Natural killer cell (primary cell): ENCODE data around the gene GRIK5. TPM values are rescaled to one million over a fixed set of nuclear protein-coding genes. Genes with fewer than 3 reads are reported as not detected.

Experiments
- ATAC-seq, 3 donors: fragments of 150-1000 bp in 2 of 3; fragments of 200-7000 bp in 1 of 3; cut with Tn5 transposase; 1 replicate in 1 of 3; 2 replicates in 2 of 3; pipeline ENCODE4 v1.10.0; 2021; ENCODE audit warnings: mild to moderate bottlenecking in 2 of 3, moderate library complexity in 2 of 3
- DNase-seq, 2 donors: peaks; one replicate each; pipeline versions ENCODE4 v3.0.0 to v3.0.0-alpha.2; 2013 to 2021; ENCODE audit warnings: mixed read lengths in 1 of 2
- H3K27ac ChIP-seq: one replicate; pipeline ENCODE4 v1.5.1; 2013; ENCODE audit warnings: mild to moderate bottlenecking, low read length
- H3K27me3 ChIP-seq: one replicate; pipeline ENCODE4 v1.6.1; 2013; ENCODE audit warnings: low read length; ENCODE audit not compliant: control insufficient read depth, insufficient read depth
- H3K36me3 ChIP-seq: one replicate; pipeline ENCODE4 v1.6.1; 2013; ENCODE audit warnings: low read length; ENCODE audit not compliant: control insufficient read depth, insufficient read depth
- H3K4me1 ChIP-seq: one replicate; pipeline ENCODE4 v1.6.1; 2013; ENCODE audit warnings: low read length; ENCODE audit not compliant: control insufficient read depth, insufficient read depth
- H3K4me3 ChIP-seq: one replicate; pipeline ENCODE4 v1.5.1; 2013; ENCODE audit warnings: low read length
- H3K9me3 ChIP-seq: one replicate; pipeline ENCODE4 v1.6.1; 2013; ENCODE audit warnings: low read length; ENCODE audit not compliant: control insufficient read depth, insufficient read depth
- H3K27ac Mint-ChIP-seq, 2 donors: one replicate each; pipeline ENCODE4 v1.8.0; 2022; ENCODE audit warnings: mild to moderate bottlenecking in 2 of 2, mixed read lengths in 2 of 2, moderate library complexity in 1 of 2
- H3K27me3 Mint-ChIP-seq, 2 donors: one replicate each; pipeline ENCODE4 v1.8.0; 2022; ENCODE audit warnings: low read depth in 2 of 2, mixed read lengths in 2 of 2
- H3K36me3 Mint-ChIP-seq: one replicate; pipeline ENCODE4 v1.8.0; 2022; ENCODE audit warnings: mixed read lengths
- H3K4me1 Mint-ChIP-seq, 2 donors: one replicate each; pipeline ENCODE4 v1.8.0; 2022; ENCODE audit warnings: mixed read lengths in 2 of 2
- H3K4me3 Mint-ChIP-seq: one replicate; pipeline ENCODE4 v1.8.0; 2022; ENCODE audit warnings: mild to moderate bottlenecking, moderate library complexity, mixed read lengths
- H3K9me3 Mint-ChIP-seq, 2 donors: one replicate each; pipeline ENCODE4 v1.8.0; 2022; ENCODE audit warnings: mixed read lengths in 2 of 2
- WGBS: methylation state at CpG from one replicate; pipeline ENCODE4 v1.1.7; 2013; ENCODE audit warnings: missing lambda C conversion rate; ENCODE audit not compliant: insufficient coverage; 5-methylcytosine and 5-hydroxymethylcytosine counted together
- intact Hi-C: fragments of 100-400 bp; cut with micrococcal nuclease; formaldehyde crosslinking; loops from one replicate; pipeline ENCODE4 v1.14.2; 2022
- total RNA-seq, 4 donors: library from RNA; stranded (reverse); fragments of 120-200 nt in 1 of 4; gene quantifications; one replicate each; pipeline versions ENCODE4 v1.2.3 to v1.2.4, GENCODE V29; 2013 to 2022
- TF ChIP-seq, protein P1 (sequence below): fragments of 200-600 bp; IDR thresholded peaks from one replicate; pipeline ENCODE4 v1.8.0; 2022; ENCODE audit warnings: antibody characterized with exemption

Gene GRIK5
- total RNA-seq, 3 donors from 2014 or later (not counting 1 experiment from before 2014, with no cell fraction given) = 0.31 to 2.1 TPM; not detected in 1

DNA sequence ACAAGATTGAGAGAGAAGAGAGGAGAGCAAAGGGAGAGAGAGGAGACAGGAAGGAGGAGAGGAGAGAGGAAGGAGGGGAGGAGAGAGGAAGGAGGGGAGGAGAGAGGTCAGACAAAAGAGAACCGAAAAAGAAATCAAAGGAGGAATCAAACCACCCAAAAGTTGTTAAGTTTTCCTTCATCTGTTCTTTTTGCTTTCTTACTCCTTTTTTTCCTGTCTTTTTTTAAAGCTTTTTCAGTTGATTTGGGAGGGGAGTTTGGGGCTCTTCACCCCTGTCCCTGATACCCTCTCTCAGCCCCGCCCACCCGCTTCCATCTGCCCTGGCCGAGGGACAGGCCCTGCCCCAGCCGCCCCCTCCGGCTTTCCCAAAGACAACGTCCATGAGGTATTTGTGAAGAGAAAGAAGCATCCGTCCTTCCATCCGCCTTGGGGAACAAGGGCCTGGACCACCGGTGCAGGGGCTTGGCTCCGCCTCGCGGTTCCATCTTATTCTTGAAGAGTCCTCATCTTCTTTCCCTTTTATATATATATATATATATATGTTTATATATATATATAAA is 19.3 kb upstream of the GRIK5 start:
- H3K27ac Mint-ChIP-seq = no peak overlapping the region
- 95% methylated on average over 3 of the region's 13 CpGs for WGBS
- Histone ChIP-seq H3K27me3 (no peaks in the 10 kb centered on the region), H3K9me3 (no peaks in the 10 kb centered on the region), H3K4me1 (peaks cover 21% of the 10 kb centered on the region), H3K36me3 (peaks cover 11% of the 10 kb centered on the region), H3K27ac (no peak overlapping the region), H3K4me3 (no peak overlapping the region)
- peaks cover 16 to 38% of the 10 kb centered on the region in 2 donors for H3K4me1 Mint-ChIP-seq
- ATAC-seq (no peak), DNase-seq (no peak)
- no peaks in the 10 kb centered on the region for H3K9me3 Mint-ChIP-seq
- peaks cover 0 to 2% of the 10 kb centered on the region in 2 donors for H3K27me3 Mint-ChIP-seq
- no peak overlapping the region for H3K4me3 Mint-ChIP-seq
- TF ChIP-seq, protein P1, sequence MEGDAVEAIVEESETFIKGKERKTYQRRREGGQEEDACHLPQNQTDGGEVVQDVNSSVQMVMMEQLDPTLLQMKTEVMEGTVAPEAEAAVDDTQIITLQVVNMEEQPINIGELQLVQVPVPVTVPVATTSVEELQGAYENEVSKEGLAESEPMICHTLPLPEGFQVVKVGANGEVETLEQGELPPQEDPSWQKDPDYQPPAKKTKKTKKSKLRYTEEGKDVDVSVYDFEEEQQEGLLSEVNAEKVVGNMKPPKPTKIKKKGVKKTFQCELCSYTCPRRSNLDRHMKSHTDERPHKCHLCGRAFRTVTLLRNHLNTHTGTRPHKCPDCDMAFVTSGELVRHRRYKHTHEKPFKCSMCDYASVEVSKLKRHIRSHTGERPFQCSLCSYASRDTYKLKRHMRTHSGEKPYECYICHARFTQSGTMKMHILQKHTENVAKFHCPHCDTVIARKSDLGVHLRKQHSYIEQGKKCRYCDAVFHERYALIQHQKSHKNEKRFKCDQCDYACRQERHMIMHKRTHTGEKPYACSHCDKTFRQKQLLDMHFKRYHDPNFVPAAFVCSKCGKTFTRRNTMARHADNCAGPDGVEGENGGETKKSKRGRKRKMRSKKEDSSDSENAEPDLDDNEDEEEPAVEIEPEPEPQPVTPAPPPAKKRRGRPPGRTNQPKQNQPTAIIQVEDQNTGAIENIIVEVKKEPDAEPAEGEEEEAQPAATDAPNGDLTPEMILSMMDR = no peak
- intact Hi-C loops = no loop called here
- peaks cover under 1% of the 10 kb centered on the region for H3K36me3 Mint-ChIP-seq

GRCh38 chr19:42088471-42089190 is 18.6 kb upstream of the GRIK5 start:
- peaks cover 16 to 37% of the 10 kb centered on the region in 2 donors for H3K4me1 Mint-ChIP-seq
- H3K36me3 ChIP-seq = peaks cover 5% of the 10 kb centered on the region
- no peak overlapping the region for H3K4me3 ChIP-seq
- H3K4me1 ChIP-seq = peaks cover 21% of the 10 kb centered on the region
- no peaks in the 10 kb centered on the region for H3K36me3 Mint-ChIP-seq
- ATAC-seq = no peak
- WGBS = 92% methylated on average over 18 of the region's 18 CpGs
- H3K27ac ChIP-seq = no peak overlapping the region
- H3K9me3 ChIP-seq = no peaks in the 10 kb centered on the region
- H3K4me3 Mint-ChIP-seq = no peak overlapping the region
- DNase-seq = no peak
- TF ChIP-seq, protein P1 = no peak
- H3K27me3 ChIP-seq = no peaks in the 10 kb centered on the region
- no peak overlapping the region for H3K27ac Mint-ChIP-seq
- peaks cover 0 to 2% of the 10 kb centered on the region in 2 donors for H3K27me3 Mint-ChIP-seq
- H3K9me3 Mint-ChIP-seq = no peaks in the 10 kb centered on the region
- intact Hi-C loops = no loop called here

DNA sequence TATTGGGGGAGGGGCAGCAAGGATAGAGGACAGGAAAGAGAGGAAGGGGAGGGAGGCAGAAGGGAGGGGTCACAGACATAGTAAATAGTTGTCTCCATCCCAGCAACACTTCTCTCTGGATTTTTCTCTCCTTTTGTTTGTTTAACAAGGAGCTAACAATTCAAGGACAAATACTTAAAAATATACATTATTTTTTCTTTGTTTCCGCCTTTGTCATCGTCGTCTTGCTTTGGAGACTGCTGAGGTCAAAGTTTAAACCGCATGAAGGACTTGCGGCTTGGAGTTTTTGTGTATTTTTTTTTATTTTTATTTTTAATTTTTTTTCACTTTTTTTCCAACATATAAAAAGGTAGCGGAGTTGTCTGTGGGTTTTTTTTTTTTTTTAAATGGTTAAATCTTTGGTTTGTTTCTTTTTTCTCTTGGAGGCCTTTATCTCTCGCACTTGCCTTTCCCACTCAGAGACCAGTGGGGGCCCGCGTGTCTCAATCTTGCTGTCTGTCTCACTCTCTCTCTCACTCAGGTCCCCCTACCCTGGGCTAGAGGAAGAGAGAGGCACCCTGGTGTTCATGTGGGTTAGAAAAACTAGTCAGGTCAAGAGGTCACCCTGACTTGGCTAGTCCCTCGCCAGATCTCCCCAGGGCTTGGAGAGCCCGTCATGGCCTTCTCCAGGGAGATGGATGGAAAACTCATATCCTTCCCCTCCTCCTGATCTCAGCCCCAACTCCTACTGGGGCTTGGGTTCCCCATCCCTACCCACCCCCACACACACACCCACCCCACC is 17.0 kb upstream of the GRIK5 start:
- intact Hi-C loops = no loop called here
- Mint-ChIP-seq H3K4me3 (no peak overlapping the region), H3K4me1 (peaks cover 16 to 33% of the 10 kb centered on the region in 2 donors), H3K27ac (no peak overlapping the region), H3K36me3 (no peaks in the 10 kb centered on the region), H3K9me3 (no peaks in the 10 kb centered on the region), H3K27me3 (peaks cover 0 to 2% of the 10 kb centered on the region in 2 donors)
- Histone ChIP-seq H3K4me3 (no peak overlapping the region), H3K9me3 (no peaks in the 10 kb centered on the region), H3K36me3 (peaks cover 5% of the 10 kb centered on the region), H3K27ac (no peak overlapping the region), H3K27me3 (no peaks in the 10 kb centered on the region), H3K4me1 (peaks cover 21% of the 10 kb centered on the region)
- ATAC-seq = no peak
- DNase-seq = no peak
- TF ChIP-seq, protein P1 = no peak
- WGBS = 77% methylated on average over 5 of the region's 11 CpGs
